ENCODE data around the gene RFC4. TPM values are rescaled to one million over a fixed set of nuclear protein-coding genes. Genes with fewer than 3 reads are reported as not detected.
A peak's percentile ranks its signal among the peaks of the same experiment; 100 is the strongest.
"Not testable (repeated sequence)": the region's sequence is repeated elsewhere in the genome, so short reads cannot be mapped to it uniquely, and the experiment has no call there.

Gene RFC4
- total RNA-seq, 4 donors from 2014 or later: 12.1 to 12.9 (median 12.5) TPM

- no peaks in the 10 kb centered on the region for H3K36me3 ChIP-seq
- intact Hi-C loops (cut with DNase I): no loop called here
- DNase-seq (ENCODE audit: extremely low spot score): no peak
- H3K4me1 ChIP-seq: no peaks in the 10 kb centered on the region
- WGBS: 81% methylated on average over 4 of the region's 4 CpGs
- TF ChIP-seq, protein P1, sequence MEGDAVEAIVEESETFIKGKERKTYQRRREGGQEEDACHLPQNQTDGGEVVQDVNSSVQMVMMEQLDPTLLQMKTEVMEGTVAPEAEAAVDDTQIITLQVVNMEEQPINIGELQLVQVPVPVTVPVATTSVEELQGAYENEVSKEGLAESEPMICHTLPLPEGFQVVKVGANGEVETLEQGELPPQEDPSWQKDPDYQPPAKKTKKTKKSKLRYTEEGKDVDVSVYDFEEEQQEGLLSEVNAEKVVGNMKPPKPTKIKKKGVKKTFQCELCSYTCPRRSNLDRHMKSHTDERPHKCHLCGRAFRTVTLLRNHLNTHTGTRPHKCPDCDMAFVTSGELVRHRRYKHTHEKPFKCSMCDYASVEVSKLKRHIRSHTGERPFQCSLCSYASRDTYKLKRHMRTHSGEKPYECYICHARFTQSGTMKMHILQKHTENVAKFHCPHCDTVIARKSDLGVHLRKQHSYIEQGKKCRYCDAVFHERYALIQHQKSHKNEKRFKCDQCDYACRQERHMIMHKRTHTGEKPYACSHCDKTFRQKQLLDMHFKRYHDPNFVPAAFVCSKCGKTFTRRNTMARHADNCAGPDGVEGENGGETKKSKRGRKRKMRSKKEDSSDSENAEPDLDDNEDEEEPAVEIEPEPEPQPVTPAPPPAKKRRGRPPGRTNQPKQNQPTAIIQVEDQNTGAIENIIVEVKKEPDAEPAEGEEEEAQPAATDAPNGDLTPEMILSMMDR (IDR thresholded peaks at IDR 0.05): no peak
- TF ChIP-seq EP300 (IDR thresholded peaks at IDR 0.05): no peak
- TF ChIP-seq POLR2AphosphoS5 (IDR thresholded peaks at IDR 0.05): no peak
- TF ChIP-seq POLR2A (IDR thresholded peaks at IDR 0.05; ENCODE audit: low read depth): no peak
- no peaks in the 10 kb centered on the region for H3K9me3 ChIP-seq
- no peak overlapping the region for H3K27ac ChIP-seq (replicated peaks in 1 of 4)
- peaks cover 0 to 16% (median 0%) of the 10 kb centered on the region in 4 donors for H3K27me3 ChIP-seq
- H3K4me3 ChIP-seq: no peak overlapping the region
Measured at GRCh38 chr3:186814100-186814499, 7.8 kb upstream of the RFC4 start.

- H3K9me3 ChIP-seq; H3K4me1 ChIP-seq; H3K36me3 ChIP-seq; H3K27ac ChIP-seq (replicated peaks in 1 of 4); intact Hi-C loops (cut with DNase I); H3K4me3 ChIP-seq; DNase-seq (ENCODE audit: extremely low spot score): not testable (repeated sequence)
- peaks cover 0 to 16% (median 0%) of the 10 kb centered on the region in 4 donors for H3K27me3 ChIP-seq
- 93% methylated on average over 7 of the region's 29 CpGs for WGBS
Measured at GRCh38 chr3:186811313-186811712, 5.0 kb upstream of the RFC4 start.

GRCh38 chr3:186810336-186810996, 4.2 kb upstream of the RFC4 start:
- Histone ChIP-seq H3K27me3 (peaks cover 0 to 16% (median 0%) of the 10 kb centered on the region in 4 donors), H3K27ac (replicated peaks in 1 of 4) (no peak overlapping the region), H3K9me3 (no peaks in the 10 kb centered on the region), H3K36me3 (no peaks in the 10 kb centered on the region), H3K4me3 (no peak overlapping the region), H3K4me1 (peaks cover 5 to 13% (median 12%) of the 10 kb centered on the region in 4 donors)
- WGBS: 89% methylated on average over 5 of the region's 5 CpGs
- TF ChIP-seq POLR2AphosphoS5 (IDR thresholded peaks at IDR 0.05) (no peak), POLR2A (IDR thresholded peaks at IDR 0.05; ENCODE audit: low read depth) (no peak), EP300 (IDR thresholded peaks at IDR 0.05) (no peak)
- TF ChIP-seq, protein P1 (IDR thresholded peaks at IDR 0.05): no peak
- DNase-seq (ENCODE audit: extremely low spot score): no peak
- intact Hi-C loops (cut with DNase I): no loop called here

DNA sequence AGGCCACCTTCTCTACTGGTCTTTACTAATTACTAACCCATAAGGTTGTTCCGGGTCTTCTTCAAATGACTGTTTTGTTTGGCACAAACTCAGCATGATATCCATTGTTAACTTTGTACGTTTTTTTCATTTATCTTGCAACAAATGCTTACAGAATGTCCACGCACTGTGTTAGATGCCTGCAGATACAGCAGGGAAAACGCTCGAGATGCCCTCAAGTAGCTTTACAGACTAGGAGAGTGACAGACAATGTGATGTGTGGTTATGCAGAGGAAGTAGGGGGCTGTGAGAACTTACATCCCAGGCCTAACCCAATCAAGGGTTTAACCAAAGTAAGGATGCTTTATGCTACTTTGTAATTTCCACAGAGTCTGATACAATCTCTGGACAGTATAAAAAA, 949 bp upstream of the RFC4 start:
- H3K9me3 ChIP-seq: no peaks in the 10 kb centered on the region
- intact Hi-C loops (cut with DNase I): no loop called here
- peak overlapping the region; percentile 74 to 91 (median 84) for H3K4me3 ChIP-seq
- 45% methylated on average over 5 of the region's 5 CpGs for WGBS
- H3K27me3 ChIP-seq: peaks cover 0 to 10% (median 0%) of the 10 kb centered on the region in 4 donors
- H3K36me3 ChIP-seq: peaks cover 0 to 18% (median 15%) of the 10 kb centered on the region in 4 donors
- no peak for DNase-seq (ENCODE audit: extremely low spot score)
- TF ChIP-seq, protein P1 (IDR thresholded peaks at IDR 0.05): no peak
- TF ChIP-seq POLR2AphosphoS5 (IDR thresholded peaks at IDR 0.05) (no peak), EP300 (IDR thresholded peaks at IDR 0.05) (no peak), POLR2A (IDR thresholded peaks at IDR 0.05; ENCODE audit: low read depth) (no peak)
- H3K27ac ChIP-seq (replicated peaks in 1 of 4): peak overlapping the region; percentile 90 to 95 (median 91)
- peaks cover 9 to 24% (median 20%) of the 10 kb centered on the region in 4 donors for H3K4me1 ChIP-seq

- Histone ChIP-seq H3K36me3 (peaks cover 0 to 52% (median 32%) of the 10 kb centered on the region in 4 donors), H3K4me1 (peaks cover 9 to 24% (median 20%) of the 10 kb centered on the region in 4 donors)
- intact Hi-C loops (cut with DNase I); H3K27ac ChIP-seq (replicated peaks in 1 of 4); H3K27me3 ChIP-seq; H3K9me3 ChIP-seq; DNase-seq (ENCODE audit: extremely low spot score); H3K4me3 ChIP-seq: not testable (repeated sequence)
- 89% methylated on average over 4 of the region's 4 CpGs for WGBS
Measured at GRCh38 chr3:186803447-186803846, 2.8 kb downstream of the RFC4 start.

DNA sequence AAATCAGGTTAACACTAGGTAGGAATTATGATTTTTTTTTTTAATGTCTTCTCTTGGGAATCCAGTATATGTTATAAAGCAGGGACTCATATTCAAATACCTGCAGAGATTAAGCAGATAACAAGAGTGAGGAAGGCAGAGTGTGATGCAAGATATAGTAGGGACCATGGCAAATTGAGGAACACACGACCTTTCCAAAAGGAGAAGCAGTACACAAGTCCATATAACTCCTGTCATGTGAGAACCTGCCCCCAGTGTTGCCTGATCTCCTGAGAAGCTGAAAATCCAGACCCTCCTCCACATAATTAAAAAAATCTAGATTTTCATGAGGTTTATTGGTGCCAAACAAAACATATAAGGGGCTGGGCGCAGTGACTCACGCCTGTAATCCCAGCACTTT, 3.6 kb downstream of the RFC4 start:
- no peak overlapping the region for H3K4me3 ChIP-seq
- peaks cover 0 to 60% (median 36%) of the 10 kb centered on the region in 4 donors for H3K36me3 ChIP-seq
- TF ChIP-seq, protein P1 (IDR thresholded peaks at IDR 0.05): no peak
- no peak for TF ChIP-seq EP300 (IDR thresholded peaks at IDR 0.05)
- TF ChIP-seq POLR2A (IDR thresholded peaks at IDR 0.05; ENCODE audit: low read depth): no peak
- TF ChIP-seq POLR2AphosphoS5 (IDR thresholded peaks at IDR 0.05): no peak
- intact Hi-C loops (cut with DNase I): no loop called here
- DNase-seq (ENCODE audit: extremely low spot score): no peak
- H3K9me3 ChIP-seq: no peaks in the 10 kb centered on the region
- H3K27me3 ChIP-seq: no peaks in the 10 kb centered on the region
- H3K27ac ChIP-seq (replicated peaks in 1 of 4): no peak overlapping the region
- H3K4me1 ChIP-seq: peaks cover 9 to 24% (median 20%) of the 10 kb centered on the region in 4 donors
- 90% methylated on average over 3 of the region's 3 CpGs for WGBS

Data from esophagus muscularis mucosa (tissue), 4 donors.